ENCODE data around the gene MED12L.

MED12L gene

DNA sequence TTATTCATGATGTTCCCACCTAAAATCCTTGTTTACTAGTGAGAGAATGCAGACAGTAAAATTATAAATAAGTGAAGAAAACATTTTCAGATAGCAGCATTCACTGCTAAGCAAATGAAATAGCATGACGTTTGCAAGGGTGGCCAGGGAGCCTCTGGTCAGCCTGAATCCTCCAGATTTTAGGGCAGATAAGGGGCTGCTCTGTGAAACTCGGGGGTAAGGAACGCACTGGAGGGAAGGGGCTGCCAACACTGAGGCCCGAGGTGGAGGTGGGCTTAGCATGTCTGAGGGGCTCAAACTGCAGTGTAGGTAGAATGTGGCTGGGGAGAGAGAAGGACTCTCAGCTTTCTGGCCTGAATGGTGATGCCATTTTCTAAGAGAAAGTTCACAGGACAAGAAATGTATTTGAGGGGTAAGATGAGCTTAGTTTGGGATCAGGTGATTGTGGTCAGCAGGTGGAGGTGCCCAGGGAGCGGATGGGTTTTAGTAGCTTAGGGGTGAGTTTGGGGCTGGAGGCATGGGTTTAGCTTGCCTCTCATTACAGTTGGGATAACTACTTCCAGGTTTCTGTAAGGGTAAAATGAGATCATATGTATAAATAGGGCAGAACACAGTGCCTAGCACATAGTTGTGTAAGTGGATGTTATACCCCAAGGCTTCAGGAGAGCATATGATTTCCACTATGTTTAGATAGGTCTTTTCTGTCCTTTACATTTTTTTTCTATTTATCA is 97.0 kb downstream of the MED12L start:
- no peak for DNase-seq

DNA sequence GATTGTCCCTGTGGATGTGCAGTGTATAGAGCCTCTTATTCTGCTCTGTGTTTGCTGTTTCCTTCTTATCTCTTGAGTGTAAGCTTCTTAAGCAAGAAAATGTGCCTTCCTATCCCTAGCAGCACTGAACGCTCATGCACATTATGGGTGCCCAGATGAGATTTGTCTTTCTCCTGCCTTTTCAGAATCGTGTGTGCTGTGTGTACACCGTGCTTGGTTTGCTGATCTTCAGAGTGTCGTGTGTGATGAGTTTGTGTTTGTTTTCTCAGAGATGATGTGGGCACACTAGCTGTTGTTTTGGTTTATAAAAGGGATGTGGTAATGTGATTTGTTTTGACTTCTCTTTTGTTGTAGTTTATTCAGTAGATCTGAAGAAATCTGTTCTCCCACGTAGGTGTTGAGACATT is 97.8 kb downstream of the MED12L start:
- peak; percentile 31 for DNase-seq

DNA sequence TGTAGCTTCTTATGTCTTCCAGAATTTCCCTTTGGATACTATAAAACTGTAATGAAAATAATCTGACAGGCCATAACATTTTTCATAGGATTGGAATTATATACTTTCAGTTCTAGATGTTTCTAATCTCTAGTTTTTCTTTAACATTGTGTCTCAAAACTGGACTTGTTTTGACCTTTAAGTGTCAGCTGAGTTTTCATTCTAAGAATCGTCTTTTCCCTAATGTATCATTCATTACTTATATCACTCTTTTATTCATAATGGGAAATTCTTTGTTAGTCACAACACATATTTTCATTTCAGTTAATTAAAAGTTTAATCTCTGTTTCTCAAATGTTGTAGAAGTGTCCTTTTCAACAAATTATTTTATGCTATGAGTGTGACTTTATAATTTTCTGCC is 105.6 kb downstream of the MED12L start:
- no peak for DNase-seq

DNA sequence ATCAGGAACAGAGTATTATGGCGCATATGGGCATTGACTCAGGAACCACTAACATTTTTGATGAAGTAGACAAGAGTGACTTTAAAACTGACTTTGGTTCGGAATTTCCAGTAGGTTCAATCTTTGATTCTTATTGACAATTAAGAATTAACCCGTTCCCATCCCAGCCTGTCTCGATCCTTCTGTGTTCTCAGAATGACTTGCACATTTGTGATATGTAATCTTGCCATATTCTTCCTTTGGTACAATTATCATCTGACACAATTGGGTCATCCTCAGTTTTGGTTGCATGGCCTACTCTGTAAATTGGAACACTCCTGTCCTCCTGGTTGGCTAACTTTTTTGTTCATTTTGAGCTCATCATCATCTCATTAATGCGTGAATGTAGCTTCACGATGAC is 107.1 kb downstream of the MED12L start:
- no peak for DNase-seq

DNA sequence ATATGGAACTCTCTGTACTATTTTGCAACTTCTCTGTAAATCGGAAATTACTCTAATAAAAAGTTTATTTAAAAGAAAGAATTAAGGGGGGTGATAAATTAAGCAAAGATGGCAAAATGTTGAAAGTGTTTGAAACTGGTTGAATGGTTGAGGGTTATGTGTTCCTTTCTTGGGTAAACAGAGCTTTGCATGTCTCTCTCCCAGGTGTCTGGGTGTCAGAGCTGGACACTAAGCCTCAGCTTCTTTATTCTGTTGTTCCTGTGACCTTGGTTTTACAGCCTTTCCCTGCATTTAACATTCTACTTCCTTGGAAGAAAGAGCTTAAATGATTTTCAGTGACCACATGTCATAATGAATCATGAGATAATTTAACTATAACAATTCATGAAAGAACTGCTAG is 110.4 kb downstream of the MED12L start:
- no peak for DNase-seq

DNA sequence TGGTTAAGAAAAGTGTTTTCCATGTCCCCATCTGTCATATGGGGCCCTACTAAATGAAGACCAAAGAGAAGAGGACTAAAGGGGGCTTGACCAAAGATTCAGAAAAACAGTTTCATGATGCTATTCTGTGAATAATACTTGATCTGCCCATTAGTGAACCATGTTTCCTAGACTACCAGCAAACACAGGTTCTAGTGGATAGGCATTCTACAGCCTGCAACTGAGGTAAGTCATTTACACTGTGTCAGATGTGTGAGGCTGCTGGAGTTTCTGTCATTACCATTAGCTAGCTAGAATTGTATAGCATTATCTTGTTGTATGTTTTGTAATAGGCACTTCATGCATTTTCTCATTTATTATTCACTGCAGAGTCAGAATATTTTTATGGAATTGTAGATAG is 111.0 kb downstream of the MED12L start:
- no peak for DNase-seq

DNA sequence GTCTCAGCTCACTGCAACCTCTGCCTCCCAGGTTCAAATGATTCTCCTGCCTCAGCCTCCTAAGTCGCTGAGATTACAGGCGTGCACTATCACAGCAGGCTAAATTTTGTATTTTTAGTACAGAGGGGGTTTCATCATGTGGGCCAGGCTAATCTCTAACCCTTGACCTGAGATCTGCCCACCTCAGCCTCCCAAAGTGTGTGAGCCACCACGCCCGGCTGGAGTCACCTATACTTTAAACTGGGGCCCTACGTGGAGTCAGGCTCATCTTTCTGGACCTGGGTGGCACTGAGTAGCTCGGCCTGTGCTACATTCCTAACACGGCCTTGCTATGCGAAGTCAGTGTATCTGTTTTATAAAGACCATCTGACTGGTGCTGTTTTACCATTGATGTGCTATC is 111.8 kb downstream of the MED12L start:
- no peak for DNase-seq

DNA sequence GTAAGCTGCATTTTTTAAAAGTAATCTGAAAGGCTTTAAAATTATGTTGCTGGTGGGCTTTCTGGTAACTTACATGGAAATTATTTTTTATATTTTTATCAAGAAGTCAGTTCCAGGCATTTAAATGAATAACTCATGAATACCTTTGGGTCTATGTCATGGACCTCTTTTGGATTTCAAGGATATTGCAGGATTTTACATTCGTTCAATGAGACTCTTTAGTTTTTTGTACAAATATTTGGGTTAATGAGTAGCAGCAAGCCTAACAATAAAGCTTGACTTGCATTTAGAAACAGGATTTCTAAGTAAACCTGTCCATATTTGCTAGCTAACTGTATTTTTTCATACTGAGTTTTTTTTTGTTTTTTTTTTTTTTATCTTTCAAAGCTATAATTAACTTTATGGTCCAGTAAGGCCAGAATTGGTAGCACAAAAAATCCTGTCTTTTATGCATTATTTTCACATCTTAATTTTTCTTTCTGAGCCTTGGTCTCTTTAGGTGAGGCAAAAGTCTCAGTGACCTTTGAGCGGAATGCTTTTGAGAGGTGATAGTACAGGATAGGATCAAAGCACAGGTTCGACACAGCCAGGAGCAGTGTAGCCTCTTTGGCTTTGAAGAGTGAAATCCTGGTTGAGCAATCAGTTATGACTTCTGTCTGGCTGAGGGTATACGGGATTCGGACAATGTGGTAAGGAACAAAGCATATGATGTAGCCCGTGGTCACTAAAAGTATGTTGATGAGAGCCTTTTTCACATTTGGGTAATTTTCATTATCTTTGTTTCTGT is 112.7 kb downstream of the MED12L start:
- no peak for DNase-seq

DNA sequence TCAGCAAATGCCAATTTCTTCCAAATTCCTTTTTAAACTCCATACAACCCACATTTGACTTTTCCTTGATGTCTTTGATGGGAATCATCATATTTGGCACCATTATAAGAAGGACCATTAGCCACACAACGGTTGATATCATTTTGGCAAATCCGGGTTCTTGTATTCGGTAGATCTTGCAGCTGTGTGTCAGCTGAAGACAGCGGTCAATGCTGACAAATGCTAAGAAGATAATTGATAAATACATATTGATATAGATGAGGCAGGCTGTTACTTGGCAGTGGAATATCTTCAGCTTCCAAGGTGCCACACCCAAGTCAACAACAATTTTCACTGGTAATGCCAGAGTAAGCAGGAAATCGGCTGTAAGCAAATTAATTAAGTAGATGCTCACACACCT is 113.4 kb downstream of the MED12L start:
- no peak for DNase-seq

DNA sequence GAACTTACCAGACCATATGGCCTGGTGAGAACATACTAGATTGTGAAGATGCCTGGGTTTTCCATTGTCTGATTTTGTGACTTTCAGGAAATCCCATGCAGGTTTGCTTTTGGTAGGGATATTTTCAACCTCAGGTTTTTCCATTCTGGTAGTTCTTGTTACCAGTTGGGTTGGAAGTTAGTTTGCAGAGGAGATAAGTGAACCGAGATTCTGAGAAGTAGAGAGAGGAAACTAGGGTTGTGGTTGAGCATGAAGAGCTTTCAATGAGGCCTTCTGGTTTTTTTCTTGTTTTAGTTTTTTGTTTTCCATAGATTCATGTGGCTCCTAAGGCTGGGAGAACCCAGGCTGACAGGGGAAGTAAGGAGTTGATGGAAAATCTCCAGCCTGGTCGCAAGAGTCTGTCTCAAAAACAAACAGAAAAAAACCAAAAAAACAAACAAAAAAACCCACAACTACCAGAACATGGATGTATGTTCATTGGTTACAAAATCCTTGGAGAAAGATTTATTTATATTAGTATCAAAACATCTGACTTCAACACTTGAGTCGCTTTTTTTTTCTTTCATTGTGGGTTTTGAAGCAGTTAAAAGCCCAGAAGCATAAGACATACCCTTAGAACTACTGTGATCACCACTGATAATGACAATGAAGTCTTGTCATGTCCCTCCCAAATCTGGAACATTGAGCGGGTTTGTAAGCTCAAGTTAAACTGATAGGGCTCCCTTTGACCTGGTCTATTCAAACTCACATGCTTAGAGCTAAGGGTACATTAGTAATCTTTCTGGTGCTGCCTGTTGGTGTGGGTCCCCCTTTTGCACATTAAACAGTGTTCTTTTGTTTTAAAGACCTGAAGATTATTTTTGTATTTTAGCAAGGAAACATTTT is 114.3 kb downstream of the MED12L start:
- peak; percentile 28 for DNase-seq

DNA sequence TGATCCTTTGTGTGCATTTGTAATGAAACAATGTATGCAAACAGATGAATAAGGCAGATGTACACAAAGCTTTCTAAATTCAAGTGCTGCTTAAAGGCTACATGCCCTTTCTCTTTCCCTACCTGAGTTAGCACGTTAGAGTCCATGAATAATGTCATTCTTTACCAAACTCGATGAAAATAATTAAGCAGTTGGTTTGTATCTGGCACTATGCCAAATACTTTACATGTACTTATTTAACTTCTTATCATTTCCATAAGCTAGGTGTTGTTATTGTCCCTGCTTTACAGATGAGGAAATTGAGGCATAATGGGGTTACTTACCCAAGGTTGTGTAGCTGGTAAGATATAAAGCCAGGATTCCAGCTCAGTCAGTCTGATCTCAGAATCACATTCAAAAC is 115.1 kb downstream of the MED12L start:
- no peak for DNase-seq

DNA sequence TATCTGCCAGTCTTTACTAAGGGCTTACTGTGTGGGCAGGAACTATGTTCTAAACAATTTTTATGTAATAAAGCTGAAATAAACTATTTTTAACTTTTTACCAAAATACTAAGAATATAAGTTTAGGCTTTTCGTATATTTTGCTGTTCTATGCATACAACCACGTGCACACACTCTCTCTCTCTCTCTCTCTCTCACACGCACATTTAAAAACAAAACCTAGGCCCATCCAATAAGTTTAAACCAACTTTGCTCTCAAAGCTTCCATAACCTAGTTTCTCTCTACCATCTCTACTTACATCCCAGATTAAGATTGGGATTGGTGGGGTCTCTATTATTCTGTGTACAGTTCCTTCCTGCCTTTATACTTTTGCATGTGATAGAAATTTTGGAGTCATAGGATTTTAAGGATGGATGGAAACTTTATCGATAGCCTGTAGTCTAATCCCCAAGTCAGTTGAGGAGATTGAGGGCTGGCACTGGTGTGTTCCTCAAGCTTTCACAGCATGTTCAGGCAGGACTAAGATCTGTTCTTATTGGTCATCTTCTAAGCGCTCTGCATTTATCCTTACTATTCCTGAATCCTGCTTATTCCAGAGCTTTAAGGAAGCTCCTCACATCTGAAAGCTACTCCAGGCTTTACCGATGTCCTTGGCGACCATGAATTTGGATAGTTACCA is 115.7 kb downstream of the MED12L start:
- peak; percentile 39 for DNase-seq

DNA sequence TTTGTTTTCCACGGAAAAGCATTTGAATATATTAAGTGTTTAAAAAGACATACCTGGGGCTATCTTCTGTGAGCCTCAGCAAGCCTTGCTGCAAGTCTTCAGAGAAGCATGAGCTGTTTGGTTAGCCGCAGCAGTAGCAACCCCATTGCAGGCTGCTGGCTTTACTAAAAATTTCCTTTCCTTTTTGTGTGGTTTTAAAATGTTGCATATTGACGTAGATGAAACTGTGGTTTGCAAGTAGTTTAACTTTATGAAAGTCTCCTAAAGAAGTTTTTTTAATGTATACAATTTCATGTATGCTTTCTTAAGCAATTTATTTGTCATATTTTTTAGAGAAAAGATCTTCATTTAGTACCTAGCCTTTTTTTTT is 117.6 kb downstream of the MED12L start, which contains the start of gene GPR171:
GPR171 (minus strand) TSS at position 166 of the 370 bp plus-strand sequence. CDS start 3,830 bp downstream, outside the sequence.
- peak; percentile 79 for DNase-seq

DNA sequence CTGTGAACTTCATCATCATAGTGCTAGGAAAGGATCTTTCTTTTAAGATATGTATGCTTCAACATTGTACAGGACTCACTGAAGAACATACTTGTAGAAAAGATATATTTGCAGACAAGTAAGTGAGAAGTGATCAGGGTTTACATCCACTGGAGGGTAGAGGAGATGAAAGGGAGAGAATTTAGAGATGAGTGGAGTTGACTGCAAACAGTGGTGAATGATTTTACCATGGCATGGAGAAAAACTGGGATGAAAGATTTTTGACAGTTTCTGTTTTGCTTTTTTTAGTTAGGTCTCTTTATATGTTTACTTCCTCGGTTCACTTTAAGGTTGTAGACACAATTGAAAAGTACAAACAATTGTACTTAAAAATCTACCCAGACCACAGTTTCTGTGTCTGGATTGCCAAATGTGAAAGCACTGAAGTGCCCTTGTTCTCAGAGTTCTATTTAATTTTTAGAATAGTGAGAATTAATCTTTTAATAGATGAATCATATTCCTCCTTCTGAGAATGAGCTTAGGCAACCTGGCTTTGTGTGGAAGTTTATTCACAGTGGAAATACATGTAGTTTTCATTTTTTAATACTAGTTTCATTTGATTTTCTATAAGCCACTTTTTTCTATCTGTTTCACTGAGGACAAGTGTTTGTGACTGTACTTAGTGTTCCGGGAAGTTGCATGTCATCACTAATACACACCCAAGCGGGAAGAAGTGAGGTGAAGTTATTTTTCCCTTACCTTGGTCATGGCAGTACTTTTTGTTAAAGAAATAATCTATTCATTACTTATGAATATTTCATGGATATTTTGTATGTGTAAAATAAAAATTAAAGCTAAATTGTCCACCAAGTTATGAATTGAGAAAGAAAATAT is 119.3 kb downstream of the MED12L start:
- peak; percentile 26 for DNase-seq

DNA sequence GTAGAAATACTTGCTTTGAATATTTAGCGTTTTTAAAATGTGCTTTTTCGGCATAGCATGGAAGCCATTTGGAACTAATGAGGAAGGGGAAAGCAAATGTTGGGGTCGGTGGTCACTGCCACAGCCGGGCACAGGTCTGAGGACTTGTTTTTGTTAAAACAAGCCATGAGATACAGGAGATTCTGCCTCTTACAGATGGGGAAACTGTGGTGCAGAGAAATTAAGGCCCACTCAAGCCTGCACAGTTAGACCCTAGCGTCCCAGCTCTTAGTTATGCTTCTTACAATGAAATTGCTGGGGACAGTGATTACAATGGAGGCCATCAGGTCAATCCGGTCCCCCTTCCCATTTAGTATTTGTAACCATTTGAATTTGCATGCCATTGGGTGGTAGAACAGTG is 120.0 kb downstream of the MED12L start:
- DNase-seq = no peak

DNA sequence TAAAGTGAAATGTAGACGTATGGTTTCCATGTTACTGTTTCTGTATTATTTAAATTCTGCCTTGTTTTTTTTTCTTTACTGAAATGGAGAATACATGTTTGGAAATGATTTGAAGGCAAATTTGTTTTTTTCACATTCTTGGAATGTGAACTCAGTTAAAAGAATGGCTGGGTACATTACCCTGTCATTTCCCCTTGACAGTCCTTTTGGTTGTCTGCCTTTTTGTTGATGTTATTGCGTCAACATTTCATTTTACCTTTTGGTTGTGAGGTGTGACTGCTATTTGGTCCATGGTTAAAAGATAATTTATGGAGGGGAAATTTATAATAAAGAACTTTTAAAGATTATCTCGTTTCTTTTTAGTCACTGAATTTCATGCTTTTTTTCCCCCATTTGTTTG is 120.7 kb downstream of the MED12L start:
- DNase-seq = no peak

DNA sequence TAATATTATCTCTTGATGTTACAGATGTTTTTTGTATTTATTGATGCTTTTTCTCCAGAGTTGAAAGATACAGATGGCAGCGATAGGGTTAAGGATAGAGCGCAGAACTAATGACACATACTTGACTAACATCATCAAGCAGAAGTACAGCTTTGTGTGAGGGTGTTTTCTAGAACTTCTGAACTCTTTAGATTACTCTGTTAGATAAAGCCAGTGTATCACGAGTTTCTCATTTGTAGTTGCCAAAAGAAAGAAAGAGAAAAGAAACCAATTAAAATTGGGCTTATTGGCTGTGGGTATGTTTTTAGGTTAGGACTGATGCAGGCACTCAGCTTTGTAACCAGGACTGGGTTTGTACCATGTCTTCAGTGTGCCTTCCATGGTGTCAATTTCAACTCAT is 124.2 kb downstream of the MED12L start:
- peak; percentile 40 for DNase-seq

DNA sequence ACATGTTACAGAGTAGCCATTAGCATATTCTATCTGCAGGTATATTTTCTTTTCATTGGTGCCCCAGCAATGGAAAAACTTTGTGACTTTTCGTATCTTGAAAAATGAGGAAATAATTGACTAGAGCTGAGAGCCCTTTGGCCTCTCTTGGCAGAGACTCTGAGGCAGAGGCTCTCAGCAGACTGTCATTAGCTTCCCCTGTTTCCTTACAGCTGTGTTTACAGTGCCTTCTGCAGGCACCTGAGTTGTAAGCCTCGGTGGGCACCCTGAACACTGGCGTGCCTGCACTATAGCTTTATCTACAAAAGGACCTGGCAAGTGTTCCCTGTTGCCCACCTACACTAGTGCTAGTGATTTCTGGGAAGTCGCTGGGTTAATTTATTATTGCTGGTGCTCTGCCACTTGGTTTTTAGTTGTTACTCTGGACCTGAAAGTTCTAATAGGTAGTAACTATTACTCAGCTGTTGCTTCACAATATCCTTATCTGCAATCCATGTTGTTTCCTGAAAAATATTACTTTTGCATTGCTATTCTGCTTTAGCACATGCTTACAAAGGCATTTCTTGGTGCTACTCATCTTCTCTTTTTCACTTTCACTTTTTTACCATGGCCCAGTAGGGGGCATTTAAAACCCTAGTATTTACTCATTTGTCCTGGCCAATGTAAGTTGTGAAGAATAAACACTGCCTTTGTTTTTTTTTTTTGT is 125.4 kb downstream of the MED12L start:
- no peak for DNase-seq

DNA sequence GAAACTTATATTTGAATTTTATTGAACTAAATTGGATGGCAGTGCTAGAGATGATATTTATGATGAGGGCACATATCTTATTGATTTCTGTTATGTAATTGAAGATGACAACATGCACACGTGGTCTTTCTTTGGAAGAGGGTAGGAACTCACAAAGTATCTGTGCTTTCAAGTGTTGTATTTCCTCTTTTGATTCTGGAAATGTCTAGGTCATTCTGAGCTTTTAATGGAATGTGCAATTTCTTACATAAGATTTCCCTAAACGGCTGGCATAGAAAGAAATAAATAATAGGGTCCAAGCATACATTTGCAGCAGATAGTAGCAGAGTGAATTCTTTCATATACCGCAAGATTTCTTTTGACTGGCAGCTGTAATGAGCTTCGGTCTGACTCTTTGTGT is 127.7 kb downstream of the MED12L start:
- no peak for DNase-seq

DNA sequence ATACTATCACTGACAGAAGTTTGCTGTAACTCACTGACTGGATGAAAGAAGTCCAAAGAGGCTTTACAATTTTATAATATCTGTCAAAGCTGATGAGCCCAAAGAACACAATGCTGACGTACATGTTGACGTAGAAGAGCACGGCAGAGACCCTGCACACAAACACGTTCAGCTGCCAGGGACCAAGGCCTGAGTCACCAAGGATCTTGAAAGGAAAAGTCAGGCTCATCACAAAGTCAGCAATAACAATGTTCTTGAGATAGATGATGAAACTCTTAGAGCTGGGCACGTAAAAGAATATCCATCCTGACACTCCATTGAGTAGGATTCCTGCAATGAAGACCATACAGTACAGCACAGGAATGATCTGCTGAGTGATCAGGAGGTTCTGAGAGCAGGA is 128.4 kb downstream of the MED12L start:
- DNase-seq = no peak

DNA sequence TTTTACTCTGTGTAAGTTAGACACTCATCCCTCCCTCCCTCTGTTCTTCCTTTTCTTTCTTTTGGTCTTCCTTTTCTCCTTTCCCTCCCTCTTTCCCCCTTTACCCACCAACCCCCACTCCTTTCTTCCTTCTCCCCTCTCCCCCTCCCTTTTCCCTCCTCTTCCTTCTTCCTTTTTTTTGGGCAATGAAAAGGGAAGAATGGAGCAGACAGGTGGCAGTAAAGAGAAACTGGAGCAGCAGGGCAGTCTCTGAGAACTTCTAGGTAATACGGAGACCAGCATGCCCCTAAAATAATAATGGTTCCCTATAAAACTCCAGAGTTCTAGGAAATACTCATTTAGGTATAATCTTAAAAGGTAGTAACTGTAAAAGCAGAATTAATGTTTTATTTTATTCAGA is 129.0 kb downstream of the MED12L start:
- no peak for DNase-seq

Data from CD4-positive, alpha-beta T cell treated with Interleukin-12 subunit alpha and Interleukin-12 subunit beta, for 1 hour (primary cell).